Tibial artery (tissue), 4 donors: Measurements from ENCODE around the gene PTH1R.
A peak's percentile ranks its signal among the peaks of the same experiment; 100 is the strongest.

Source experiments
- DNase-seq, 2 donors: peaks; one replicate each; pipeline ENCODE4 v3.0.0-alpha.2; 2019
- H3K27ac ChIP-seq, 2 donors: fragments of 200-600 bp; sonication (generic) in 1 of 2; 1 replicate in 1 of 2; 2 replicates in 1 of 2; pipeline ENCODE4 v1.5.1; 2018 to 2019; ENCODE audit warnings: mild to moderate bottlenecking in 1 of 2
- H3K27me3 ChIP-seq, 2 donors: fragments of 200-600 bp; sonication (generic) in 1 of 2; one replicate each; pipeline versions ENCODE4 v1.5.1 to v1.6.0; 2016 to 2019
- H3K36me3 ChIP-seq, 3 donors: fragments of 200-600 bp; sonication (generic) in 2 of 3; one replicate each; pipeline ENCODE4 v1.5.1; 2016 to 2019; ENCODE audit warnings: mild to moderate bottlenecking in 2 of 3
- H3K4me1 ChIP-seq, 4 donors: fragments of 200-600 bp; sonication (generic) in 2 of 4; 1 replicate in 3 of 4; 2 replicates in 1 of 4; pipeline ENCODE4 v1.5.1; 2016 to 2019
- H3K4me3 ChIP-seq, 2 donors: fragments of 200-600 bp; sonication (generic) in 1 of 2; 1 replicate in 1 of 2; 2 replicates in 1 of 2; pipeline ENCODE4 v1.5.1; 2018 to 2019; ENCODE audit warnings: mild to moderate bottlenecking in 2 of 2
- H3K9me3 ChIP-seq, 3 donors: fragments of 200-600 bp; sonication (generic) in 1 of 3; one replicate each; pipeline ENCODE4 v1.5.1; 2016 to 2019
- CTCF ChIP-seq, 2 experiments: fragments of 200-600 bp in 1 of 2; fragments of 450-650 bp in 1 of 2; IDR thresholded peaks; one replicate each; pipeline ENCODE4 v1.5.1; 2017 to 2019; ENCODE audit warnings: antibody characterized with exemption in 2 of 2, mild to moderate bottlenecking in 1 of 2, moderate library complexity in 1 of 2
- intact Hi-C: fragments of 100-400 bp; cut with DNase I; formaldehyde crosslinking; loops from one replicate; pipeline ENCODE4 v1.15.0; 2023; ENCODE audit warnings: low total_unique reads

Gene PTH1R

GRCh38 chr3:46867550-46867898 is 10.0 kb upstream of the PTH1R start:
- Histone ChIP-seq H3K4me1 (peaks cover 4 to 73% (median 64%) of the 10 kb centered on the region in 4 donors), H3K36me3 (no peaks in the 10 kb centered on the region), H3K9me3 (no peaks in the 10 kb centered on the region), H3K27me3 (no peaks in the 10 kb centered on the region), H3K27ac (peak overlapping the region; percentile 84 to 88), H3K4me3 (no peak overlapping the region)
- DNase-seq, result peak; percentile 85 to 95
- TF ChIP-seq CTCF (IDR thresholded peaks at IDR 0.05), result no peak
- intact Hi-C loops, result loop anchor here (2.0 to 5.0 kb wide), 2 partner anchors 27 to 40 kb away; no protein-coding TSS in a partner anchor

- H3K9me3 ChIP-seq, result no peaks in the 10 kb centered on the region
- peak overlapping the region; percentile 84 to 88 for H3K27ac ChIP-seq
- H3K27me3 ChIP-seq, result no peaks in the 10 kb centered on the region
- no peaks in the 10 kb centered on the region for H3K36me3 ChIP-seq
- no peak for TF ChIP-seq CTCF (IDR thresholded peaks at IDR 0.05)
- intact Hi-C loops, result loop anchor here (5.0 kb wide), 1 partner anchor 39 kb away; no protein-coding TSS in a partner anchor
- peak in 1 of 2 donors; percentile 83 for DNase-seq
- peaks cover 4 to 80% (median 70%) of the 10 kb centered on the region in 4 donors for H3K4me1 ChIP-seq
- H3K4me3 ChIP-seq, result no peak overlapping the region
Observed at GRCh38 chr3:46868287-46868686, 9.2 kb upstream of the PTH1R start.

- Histone ChIP-seq H3K4me1 (peaks cover 4 to 87% (median 76%) of the 10 kb centered on the region in 4 donors), H3K9me3 (no peaks in the 10 kb centered on the region), H3K4me3 (no peak overlapping the region), H3K27ac (peak overlapping the region; percentile 84 to 88), H3K36me3 (no peaks in the 10 kb centered on the region), H3K27me3 (no peaks in the 10 kb centered on the region)
- DNase-seq, result no peak
- TF ChIP-seq CTCF (IDR thresholded peaks at IDR 0.05), result no peak
- intact Hi-C loops, result loop anchor here (5.0 kb wide), 1 partner anchor 38 kb away; no protein-coding TSS in a partner anchor
Observed at GRCh38 chr3:46868948-46869347, 8.6 kb upstream of the PTH1R start.

- H3K4me1 ChIP-seq, result peaks cover 4 to 90% (median 80%) of the 10 kb centered on the region in 4 donors
- intact Hi-C loops, result loop anchor here (5.0 kb wide), 1 partner anchor 38 kb away; no protein-coding TSS in a partner anchor
- H3K36me3 ChIP-seq, result no peaks in the 10 kb centered on the region
- H3K27me3 ChIP-seq, result no peaks in the 10 kb centered on the region
- no peak for DNase-seq
- no peak overlapping the region for H3K4me3 ChIP-seq
- H3K9me3 ChIP-seq, result no peaks in the 10 kb centered on the region
- TF ChIP-seq CTCF (IDR thresholded peaks at IDR 0.05), result no peak
- peak overlapping the region; percentile 84 to 88 for H3K27ac ChIP-seq
Observed at GRCh38 chr3:46869440-46869839, 8.1 kb upstream of the PTH1R start.

GRCh38 chr3:46870651-46871050 is 6.9 kb upstream of the PTH1R start:
- Histone ChIP-seq H3K4me1 (peaks cover 4 to 89% (median 76%) of the 10 kb centered on the region in 4 donors), H3K4me3 (no peak overlapping the region), H3K27ac (no peak overlapping the region), H3K27me3 (no peaks in the 10 kb centered on the region), H3K9me3 (no peaks in the 10 kb centered on the region), H3K36me3 (no peaks in the 10 kb centered on the region)
- DNase-seq, result no peak
- no peak for TF ChIP-seq CTCF (IDR thresholded peaks at IDR 0.05)
- intact Hi-C loops, result no loop called here

- DNase-seq, result no peak
Observed at GRCh38 chr3:46871222-46871621, 6.3 kb upstream of the PTH1R start.

More at GRCh38 chr3:46871222-46871621, 6.3 kb upstream of the PTH1R start:
- intact Hi-C loops, result no loop called here
- Histone ChIP-seq H3K36me3 (no peaks in the 10 kb centered on the region), H3K9me3 (no peaks in the 10 kb centered on the region), H3K4me3 (no peak overlapping the region), H3K27me3 (no peaks in the 10 kb centered on the region), H3K27ac (peak overlapping the region in 1 of 2 donors; percentile 81), H3K4me1 (peaks cover 4 to 89% (median 76%) of the 10 kb centered on the region in 4 donors)
- TF ChIP-seq CTCF (IDR thresholded peaks at IDR 0.05), result no peak
